C4-2B (cell line): ENCODE results near the gene ABTB1.

ENCODE experiments used
- ZFX ChIP-seq: fragments of 450-650 bp; IDR thresholded peaks from 2 replicates; pipeline ENCODE4 v1.6.1; 2017
- TF ChIP-seq, protein P1 (sequence below): fragments of 450-650 bp; conservative IDR thresholded peaks from 2 replicates; pipeline ENCODE4 v1.5.1; 2017; ENCODE audit warnings: mild to moderate bottlenecking

DNA sequence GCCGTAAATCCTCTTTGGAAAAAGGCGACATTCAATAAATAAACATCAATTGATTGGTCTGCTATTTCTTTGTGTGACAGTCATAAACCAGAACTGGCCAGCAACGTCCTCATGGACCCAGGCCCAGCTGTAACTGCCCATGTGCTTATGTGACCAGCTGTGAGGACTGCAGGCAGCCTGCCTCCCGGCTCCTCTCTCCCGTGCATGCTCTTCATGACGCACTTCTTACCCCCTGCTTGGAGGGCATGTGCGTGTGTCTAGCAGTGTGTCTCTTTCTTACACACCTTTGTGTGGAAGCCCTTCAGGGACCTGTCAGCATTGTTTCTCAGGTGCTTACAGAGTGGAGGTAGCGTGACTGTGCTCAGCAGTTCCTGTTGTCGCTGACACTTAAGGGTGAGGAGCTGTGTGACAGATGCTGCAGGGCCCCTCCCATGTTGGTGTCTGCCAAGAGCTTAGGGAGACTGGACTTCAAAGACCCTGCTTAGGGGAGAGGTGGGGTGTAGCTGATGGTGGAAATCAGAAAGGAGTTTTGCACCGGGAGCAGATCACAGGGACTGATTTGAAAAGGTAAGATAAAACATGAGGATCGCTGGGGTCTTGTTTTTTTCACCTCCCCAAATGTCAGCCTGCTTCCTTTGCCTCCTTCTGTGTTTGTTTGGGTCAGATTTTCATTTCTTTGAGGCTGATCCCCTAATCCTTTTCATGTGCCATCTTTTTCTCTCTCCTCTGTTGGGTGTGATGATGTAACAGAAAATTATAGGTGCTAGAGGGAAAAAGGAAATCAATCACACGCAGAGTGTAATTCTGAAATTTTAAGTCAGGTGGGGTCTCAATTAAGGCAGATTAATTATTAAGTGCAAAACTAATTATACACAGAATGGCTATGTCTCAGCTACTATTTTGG, 41.7 kb upstream of the ABTB1 start:
- TF ChIP-seq, protein P1, sequence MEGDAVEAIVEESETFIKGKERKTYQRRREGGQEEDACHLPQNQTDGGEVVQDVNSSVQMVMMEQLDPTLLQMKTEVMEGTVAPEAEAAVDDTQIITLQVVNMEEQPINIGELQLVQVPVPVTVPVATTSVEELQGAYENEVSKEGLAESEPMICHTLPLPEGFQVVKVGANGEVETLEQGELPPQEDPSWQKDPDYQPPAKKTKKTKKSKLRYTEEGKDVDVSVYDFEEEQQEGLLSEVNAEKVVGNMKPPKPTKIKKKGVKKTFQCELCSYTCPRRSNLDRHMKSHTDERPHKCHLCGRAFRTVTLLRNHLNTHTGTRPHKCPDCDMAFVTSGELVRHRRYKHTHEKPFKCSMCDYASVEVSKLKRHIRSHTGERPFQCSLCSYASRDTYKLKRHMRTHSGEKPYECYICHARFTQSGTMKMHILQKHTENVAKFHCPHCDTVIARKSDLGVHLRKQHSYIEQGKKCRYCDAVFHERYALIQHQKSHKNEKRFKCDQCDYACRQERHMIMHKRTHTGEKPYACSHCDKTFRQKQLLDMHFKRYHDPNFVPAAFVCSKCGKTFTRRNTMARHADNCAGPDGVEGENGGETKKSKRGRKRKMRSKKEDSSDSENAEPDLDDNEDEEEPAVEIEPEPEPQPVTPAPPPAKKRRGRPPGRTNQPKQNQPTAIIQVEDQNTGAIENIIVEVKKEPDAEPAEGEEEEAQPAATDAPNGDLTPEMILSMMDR = no peak
- TF ChIP-seq ZFX = no peak
